A549 treated with RU486 at 1 μM for 4 hours (cell line): ENCODE measurements around the gene NR2C2AP. TPM values are rescaled to one million over a fixed set of nuclear protein-coding genes. Genes with fewer than 3 reads are reported as not detected.

Source experiments
- total RNA-seq: library from RNA; stranded (reverse); fragments of 200-300 nt; extraction: Qiagen RNA extraction; gene quantifications from 5 replicates; pipeline ENCODE4 v1.2.3, GENCODE V29; 2022; ENCODE audit warnings: low read depth

Gene NR2C2AP, protein sequence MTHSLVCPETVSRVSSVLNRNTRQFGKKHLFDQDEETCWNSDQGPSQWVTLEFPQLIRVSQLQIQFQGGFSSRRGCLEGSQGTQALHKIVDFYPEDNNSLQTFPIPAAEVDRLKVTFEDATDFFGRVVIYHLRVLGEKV
- total RNA-seq, result 31.1 to 34.5 TPM (median 31.8 TPM) in 5 replicates

DNA sequence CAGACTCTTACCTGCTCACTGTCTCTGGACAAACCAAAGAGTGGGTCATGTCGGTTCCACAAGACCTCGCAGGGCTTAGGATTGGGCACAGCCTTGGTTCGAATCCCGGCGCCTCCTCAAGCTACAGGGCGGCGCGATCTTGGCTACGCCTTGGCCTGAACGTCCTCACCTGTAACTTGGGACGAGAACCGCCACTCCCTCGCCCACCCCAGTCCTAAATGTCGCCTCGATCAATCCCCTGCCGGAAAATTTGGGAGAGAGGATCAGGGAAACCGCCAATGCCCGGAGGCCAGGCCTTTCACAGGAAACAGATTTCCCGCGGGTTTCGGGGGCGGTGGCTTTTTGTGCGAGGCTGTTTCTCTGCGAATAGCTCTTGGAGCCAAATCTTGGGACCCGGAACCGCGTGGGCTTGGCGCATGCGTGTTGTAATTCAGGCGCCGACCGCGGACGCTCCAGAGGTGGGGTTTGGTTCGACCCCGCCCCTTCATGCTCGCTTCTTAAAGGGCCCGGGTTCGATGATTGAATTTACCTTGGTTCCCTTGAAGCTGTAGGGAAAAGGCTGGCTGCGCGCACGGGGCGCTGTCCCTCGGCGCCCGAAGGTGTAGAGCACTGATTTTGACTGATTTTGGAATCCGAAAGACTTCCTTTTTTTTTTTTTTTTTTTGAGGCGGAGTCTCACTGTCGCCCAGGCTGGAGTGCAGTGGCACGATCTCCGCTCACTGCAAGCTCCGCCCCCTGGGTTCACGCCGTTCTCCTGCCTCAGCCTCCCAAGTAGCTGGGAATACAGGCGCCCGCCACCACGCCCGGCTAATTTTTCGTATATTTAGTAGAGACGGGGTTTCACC, at the start of gene NR2C2AP:
NR2C2AP (minus strand) TSS at position 403 of the 845 bp plus-strand sequence; CDS start at position 49, 354 bp downstream.

DNA sequence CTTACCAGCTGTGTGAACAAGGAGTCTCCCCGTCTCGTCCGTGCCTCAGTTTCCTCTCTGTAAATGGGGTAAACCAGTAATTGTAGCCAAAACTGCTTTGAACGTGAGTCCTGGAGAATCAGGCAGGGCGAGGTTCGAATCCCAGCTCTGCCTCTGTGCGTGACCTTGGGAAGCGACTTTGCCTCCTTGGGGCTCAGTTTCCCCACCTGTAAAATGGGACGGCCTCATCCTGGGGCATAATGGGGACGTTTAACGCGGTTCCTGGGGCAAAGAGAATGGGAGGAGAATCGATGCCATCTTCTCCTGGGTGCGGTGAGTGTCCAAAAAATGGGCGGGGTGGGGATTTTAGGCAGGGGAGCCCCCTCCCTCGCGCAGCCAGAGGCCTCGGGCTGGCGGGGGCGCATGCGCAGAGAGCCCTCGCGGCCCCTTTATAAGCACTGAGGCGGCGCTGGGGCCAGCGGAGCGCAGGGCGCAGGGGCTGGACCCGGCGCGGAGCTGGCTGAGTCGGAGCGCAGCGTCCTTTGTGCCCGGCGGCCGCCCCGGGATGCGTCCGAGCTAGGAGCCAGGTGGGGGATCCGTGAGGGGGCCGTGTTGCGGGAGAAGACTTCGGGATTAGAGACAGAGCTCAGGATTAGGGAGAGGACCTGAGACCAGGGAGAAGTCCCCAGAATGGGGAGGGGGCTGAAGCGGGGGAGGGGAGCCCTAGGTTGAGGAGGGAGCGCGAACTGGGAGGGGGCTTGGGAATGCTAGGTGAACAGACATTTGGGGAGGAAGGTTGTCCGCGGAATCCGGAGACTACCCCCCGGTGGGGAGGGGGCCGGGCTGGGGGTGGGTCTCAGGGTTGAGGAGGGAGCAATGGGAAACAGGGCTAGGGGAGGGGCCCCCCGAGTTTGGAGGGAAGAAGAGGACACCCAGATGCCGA, 8.5 kb upstream of the NR2C2AP start, which contains the start of gene NCAN:
NCAN (plus strand) TSS at position 460 of the 922 bp plus-strand sequence. CDS start 4,996 bp downstream, outside the sequence.

DNA sequence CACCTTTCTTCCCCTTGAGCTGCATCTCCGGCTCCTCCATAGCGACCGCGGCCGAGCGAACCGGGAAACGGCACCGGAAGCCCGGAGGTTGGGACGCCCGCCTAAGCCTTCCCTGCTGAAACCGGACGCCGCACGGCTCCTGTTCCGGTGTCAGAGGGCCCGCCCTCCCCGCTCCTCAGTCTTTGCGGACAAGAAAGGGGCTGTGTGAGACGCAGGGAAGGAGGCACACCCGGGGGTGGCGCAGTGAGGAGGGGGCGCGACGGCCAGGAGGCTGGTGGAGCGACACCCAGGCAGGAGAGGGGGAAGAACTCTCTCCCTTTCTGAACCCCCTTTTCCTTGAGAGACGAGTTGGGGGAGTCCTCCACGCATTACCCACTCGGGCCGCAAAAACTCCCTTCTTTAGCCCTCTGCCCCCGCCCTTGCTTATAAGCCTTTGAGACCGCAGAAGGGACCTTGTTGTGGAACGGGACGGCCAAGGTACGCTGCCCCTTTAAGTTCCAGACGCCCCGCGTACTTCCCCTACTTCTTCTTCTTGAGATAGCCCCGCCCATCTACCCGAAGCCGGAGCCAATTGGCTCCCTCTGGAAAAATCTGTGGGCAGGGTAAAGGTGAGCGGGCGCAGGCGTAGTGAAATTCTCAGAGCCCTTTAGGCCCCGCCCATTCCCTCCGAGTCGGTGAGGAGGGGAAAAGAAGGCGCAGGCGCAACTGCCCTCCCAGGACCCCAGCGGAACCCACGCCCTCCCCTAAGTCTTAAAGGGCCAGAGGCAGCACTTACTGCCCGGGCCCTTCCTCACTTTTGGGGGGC, 10.9 kb downstream of the NR2C2AP start, which contains the start of the genes BORCS8 and RFXANK:
BORCS8 (minus strand) TSS at position 75 of the 805 bp plus-strand sequence; CDS start at position 40, 35 bp downstream.
RFXANK (plus strand) TSS at position 181 of the 805 bp plus-strand sequence. CDS start 1,689 bp downstream, outside the sequence.

DNA sequence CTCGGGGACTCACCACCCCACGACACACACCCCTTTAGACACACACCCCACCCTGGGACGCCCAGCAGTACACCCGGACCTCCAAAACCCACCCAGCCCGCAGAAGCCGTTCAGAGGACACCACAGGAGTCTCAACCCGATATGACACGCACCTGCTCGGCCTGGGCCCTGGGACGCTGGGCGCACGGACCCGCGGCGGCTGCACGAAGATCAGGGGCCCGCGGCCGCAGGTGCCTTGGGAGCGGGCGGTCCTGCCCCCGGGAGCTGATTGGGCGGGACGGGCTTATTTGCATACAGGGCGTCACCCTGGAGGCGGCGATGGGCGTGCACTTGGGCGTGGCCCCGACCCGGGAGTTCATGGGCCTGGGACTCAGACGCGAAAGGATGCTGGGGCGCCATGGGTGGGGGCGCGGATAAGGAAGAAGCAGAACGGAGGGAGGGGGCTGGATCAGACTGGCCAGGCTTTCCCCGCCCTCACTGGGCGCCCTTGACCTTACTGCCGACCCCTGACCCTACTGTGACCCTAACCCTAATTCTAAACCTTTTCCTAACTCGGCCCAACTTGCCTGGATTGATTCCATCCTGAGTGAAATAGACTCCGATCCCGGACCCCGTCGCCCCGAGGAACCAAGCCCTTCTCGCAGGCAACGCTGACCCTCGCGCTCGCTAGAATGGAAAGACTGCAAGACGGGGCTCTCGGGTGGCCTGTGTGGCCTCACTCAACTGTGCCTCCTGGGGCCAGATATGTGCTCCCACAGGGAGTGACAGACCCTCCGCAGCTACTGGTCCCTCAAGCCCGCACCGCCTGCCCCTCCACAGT, 33.0 kb downstream of the NR2C2AP start, which contains the start of gene MEF2B:
MEF2B (minus strand) TSS at position 211 of the 820 bp plus-strand sequence. CDS start 19,528 bp downstream, outside the sequence.

Other genes starting within 250 kb of the NR2C2AP start
- gene SUGP2, start 169.9 kb downstream of the NR2C2AP start, total RNA-seq, result 22.9 to 33.5 TPM (median 29.4 TPM) in 5 replicates
- 25.7 to 30.8 TPM (median 28.4 TPM) in 5 replicates for gene ARMC6, start 169.8 kb downstream of the NR2C2AP start, total RNA-seq
- gene SLC25A42, start 139.4 kb downstream of the NR2C2AP start, total RNA-seq, result 0.34 to 0.94 TPM (median 0.66 TPM) in 5 replicates
- gene TMEM161A, start 64.9 kb downstream of the NR2C2AP start, total RNA-seq, result 18.4 to 26.4 TPM (median 24.2 TPM) in 5 replicates
- 0.24 to 1.1 TPM (median 0.27 TPM) in 5 replicates for gene MEF2B, start 33.2 kb downstream of the NR2C2AP start, total RNA-seq
- 7.5 to 11.7 TPM (median 11.2 TPM) in 5 replicates for gene BORCS8, start 11.3 kb downstream of the NR2C2AP start, total RNA-seq
- gene RFXANK, start 11.2 kb downstream of the NR2C2AP start, total RNA-seq, result 31.0 to 50.4 TPM (median 42.5 TPM) in 5 replicates
- gene NCAN, start 8.5 kb upstream of the NR2C2AP start, total RNA-seq, result 0.03 to 0.23 TPM (median 0.05 TPM) in 3 of 5 replicates, not detected in the others
- 0.34 to 0.87 TPM (median 0.51 TPM) in 5 replicates for gene TM6SF2, start 69.9 kb upstream of the NR2C2AP start, total RNA-seq
- 23.1 to 30.6 TPM (median 26.1 TPM) in 5 replicates for gene SUGP1, start 117.1 kb upstream of the NR2C2AP start, total RNA-seq
- gene MAU2, start 117.4 kb upstream of the NR2C2AP start, total RNA-seq, result 10.5 to 14.4 TPM (median 12.2 TPM) in 5 replicates
- gene GATAD2A, start 202.3 kb upstream of the NR2C2AP start, total RNA-seq, result 41.2 to 53.3 TPM (median 44.7 TPM) in 5 replicates